ENCODE data around the gene NT5DC3. TPM values are rescaled to one million over a fixed set of nuclear protein-coding genes. Genes with fewer than 3 reads are reported as not detected.

NT5DC3 gene
- total RNA-seq, 2 experiments from 2014 or later = 4.7 to 7.5 TPM

- H3K4me1 ChIP-seq (ENCODE audit: insufficient read depth, low read length, poor library complexity, severe bottlenecking) = no peaks in the 10 kb centered on the region
- no peak overlapping the region for H3K4me2 ChIP-seq (ENCODE audit: low read length)
- H3K4me3 ChIP-seq (ENCODE audit: low read depth, low read length, poor library complexity, severe bottlenecking) = no peak overlapping the region
- TF ChIP-seq EZH2phosphoT487 (IDR thresholded peaks at IDR 0.05; ENCODE audit: borderline replicate concordance, low read depth, low read length) = no peak
- no peak for TF ChIP-seq CTCF (conservative IDR thresholded peaks at IDR 0.05; ENCODE audit: low read length)
- no peak for DNase-seq (ENCODE audit: low spot score)
- H3K36me3 ChIP-seq (ENCODE audit: insufficient read depth, low read length) = no peaks in the 10 kb centered on the region
- no peaks in the 10 kb centered on the region for H3K9me2 ChIP-seq (ENCODE audit: insufficient read depth, low read length)
- ChIA-PET POLR2A (interaction anchor here (0.7 kb wide), 2 partner anchors 11 to 908 kb away, joined by 3 read pairs; no protein-coding TSS in a partner anchor), CTCF (ENCODE audit: unreplicated experiment) (interaction anchor here (0.6 kb wide), 1 partner anchor 1171 kb away, joined by 3 read pairs; no protein-coding TSS in a partner anchor)
- H2AFZ ChIP-seq (ENCODE audit: low read length) = no peak overlapping the region
- no peaks in the 10 kb centered on the region for H3K9me3 ChIP-seq (ENCODE audit: low read length)
- no TSS peak for BruUV-seq (replicated peaks)
- intact Hi-C loops (cut with micrococcal nuclease; ENCODE audit: unreplicated experiment) = no loop called here
- no peaks in the 10 kb centered on the region for H4K20me1 ChIP-seq (ENCODE audit: insufficient read depth, low read length)
- no peaks in the 10 kb centered on the region for H3K79me2 ChIP-seq (ENCODE audit: insufficient read depth, low read depth, low read length)
- no peak overlapping the region for H3K27ac ChIP-seq (ENCODE audit: low read depth, low read length, poor library complexity, severe bottlenecking)
Observed at GRCh38 chr12:103854372-103854973, 13.4 kb upstream of the NT5DC3 start.

- ChIA-PET CTCF (ENCODE audit: unreplicated experiment) (no interaction called here), POLR2A (no interaction called here)
- Histone ChIP-seq H3K4me2 (ENCODE audit: low read length) (no peak overlapping the region), H3K4me1 (ENCODE audit: insufficient read depth, low read length, poor library complexity, severe bottlenecking) (no peaks in the 10 kb centered on the region), H4K20me1 (ENCODE audit: insufficient read depth, low read length) (no peaks in the 10 kb centered on the region), H3K36me3 (ENCODE audit: insufficient read depth, low read length) (no peaks in the 10 kb centered on the region), H3K9me2 (ENCODE audit: insufficient read depth, low read length) (no peaks in the 10 kb centered on the region), H3K9me3 (ENCODE audit: low read length) (no peaks in the 10 kb centered on the region), H3K79me2 (ENCODE audit: insufficient read depth, low read depth, low read length) (no peaks in the 10 kb centered on the region), H2AFZ (ENCODE audit: low read length) (no peak overlapping the region), H3K27ac (ENCODE audit: low read depth, low read length, poor library complexity, severe bottlenecking) (no peak overlapping the region), H3K4me3 (ENCODE audit: low read depth, low read length, poor library complexity, severe bottlenecking) (no peak overlapping the region)
- DNase-seq (ENCODE audit: low spot score) = no peak
- TF ChIP-seq EZH2phosphoT487 (IDR thresholded peaks at IDR 0.05; ENCODE audit: borderline replicate concordance, low read depth, low read length) = no peak
- no peak for TF ChIP-seq CTCF (conservative IDR thresholded peaks at IDR 0.05; ENCODE audit: low read length)
- intact Hi-C loops (cut with micrococcal nuclease; ENCODE audit: unreplicated experiment) = no loop called here
- no TSS peak for BruUV-seq (replicated peaks)
Observed at GRCh38 chr12:103852498-103852997, 11.5 kb upstream of the NT5DC3 start.

GRCh38 chr12:103851127-103851526, 10.1 kb upstream of the NT5DC3 start:
- Histone ChIP-seq H3K9me3 (ENCODE audit: low read length) (no peaks in the 10 kb centered on the region), H2AFZ (ENCODE audit: low read length) (no peak overlapping the region), H3K79me2 (ENCODE audit: insufficient read depth, low read depth, low read length) (no peaks in the 10 kb centered on the region), H3K4me3 (ENCODE audit: low read depth, low read length, poor library complexity, severe bottlenecking) (no peak overlapping the region), H3K4me2 (ENCODE audit: low read length) (no peak overlapping the region), H3K36me3 (ENCODE audit: insufficient read depth, low read length) (no peaks in the 10 kb centered on the region), H3K27ac (ENCODE audit: low read depth, low read length, poor library complexity, severe bottlenecking) (no peak overlapping the region), H3K4me1 (ENCODE audit: insufficient read depth, low read length, poor library complexity, severe bottlenecking) (no peaks in the 10 kb centered on the region), H4K20me1 (ENCODE audit: insufficient read depth, low read length) (no peaks in the 10 kb centered on the region), H3K9me2 (ENCODE audit: insufficient read depth, low read length) (no peaks in the 10 kb centered on the region)
- CTCF ChIA-PET (ENCODE audit: unreplicated experiment) = no interaction called here
- intact Hi-C loops (cut with micrococcal nuclease; ENCODE audit: unreplicated experiment) = no loop called here
- no TSS peak for BruUV-seq (replicated peaks)
- POLR2A ChIA-PET = no interaction called here
- TF ChIP-seq CTCF (conservative IDR thresholded peaks at IDR 0.05; ENCODE audit: low read length) = no peak
- no peak for TF ChIP-seq EZH2phosphoT487 (IDR thresholded peaks at IDR 0.05; ENCODE audit: borderline replicate concordance, low read depth, low read length)
- no peak for DNase-seq (ENCODE audit: low spot score)

Measured in OCI-LY7 (cell line).